NCI-H2107 treated with DMSO at 0.1 percent for 48 hours (cell line): Measurements from ENCODE around the gene DSE.
"Not testable (repeated sequence)": the region's sequence is repeated elsewhere in the genome, so short reads cannot be mapped to it uniquely, and the experiment has no call there.

Experiments used
- DNase-seq: peaks from one replicate; lab custom pipeline; 2025; ENCODE audit not compliant: unreplicated experiment; lab: John Stamatoyannopoulos, UW

Gene DSE

GRCh38 chr6:116370760-116371119 is at the start of gene DSE:
Gene DSE, plus strand, starts transcription at chr6:116370947. Its CDS starts 28,304 bp downstream, at chr6:116399251.
- no peak for DNase-seq

DNA sequence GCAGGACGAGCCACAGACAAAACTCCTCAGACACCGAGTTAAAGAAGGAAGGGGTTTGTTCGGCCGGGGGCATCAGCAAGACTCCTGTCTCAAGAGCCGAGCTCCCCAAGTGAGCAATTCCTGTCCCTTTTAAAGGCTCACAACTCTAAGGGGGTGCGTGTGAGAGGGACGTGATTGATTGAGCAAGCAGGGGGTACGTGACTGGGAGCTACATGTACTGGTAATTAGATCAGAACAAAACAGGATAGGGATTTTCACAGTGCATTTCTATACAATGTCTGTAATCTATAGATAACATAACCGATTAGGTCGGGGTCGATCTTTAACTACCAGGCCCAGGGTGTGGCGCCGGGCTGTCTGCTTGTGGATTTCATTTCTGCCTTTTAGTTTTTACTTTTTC is 48.8 kb upstream of the DSE start:
- not testable (repeated sequence) for DNase-seq

- no peak for DNase-seq
These were observed 46.9 kb upstream of the DSE start for GRCh38 chr6:116323863-116324262.

GRCh38 chr6:116325634-116326132 is 45.1 kb upstream of the DSE start:
- not testable (repeated sequence) for DNase-seq

DNA sequence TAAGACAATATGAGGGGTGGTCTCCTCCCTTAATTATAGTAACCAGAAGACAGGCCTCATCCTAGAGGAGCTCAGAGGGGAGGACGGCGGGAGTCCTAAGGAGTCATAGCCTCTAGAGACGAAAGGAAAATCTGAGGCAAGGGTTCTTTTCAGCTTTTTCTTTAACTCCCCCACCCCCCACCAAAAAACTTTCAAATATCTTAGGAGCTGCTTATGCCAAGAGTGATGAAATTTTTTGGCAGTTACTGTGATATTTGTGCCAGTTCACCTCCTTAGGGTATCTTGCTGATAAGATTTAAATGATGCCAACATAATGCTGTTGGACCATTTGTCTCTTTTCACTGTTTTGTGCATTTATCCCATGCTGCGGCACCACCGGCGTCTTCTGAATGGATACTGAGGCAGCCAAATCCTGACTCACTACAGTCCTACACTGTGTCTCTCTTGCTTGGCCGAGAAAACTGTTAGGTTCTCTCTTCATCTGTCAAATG is 44.5 kb upstream of the DSE start:
- DNase-seq, result no peak

DNA sequence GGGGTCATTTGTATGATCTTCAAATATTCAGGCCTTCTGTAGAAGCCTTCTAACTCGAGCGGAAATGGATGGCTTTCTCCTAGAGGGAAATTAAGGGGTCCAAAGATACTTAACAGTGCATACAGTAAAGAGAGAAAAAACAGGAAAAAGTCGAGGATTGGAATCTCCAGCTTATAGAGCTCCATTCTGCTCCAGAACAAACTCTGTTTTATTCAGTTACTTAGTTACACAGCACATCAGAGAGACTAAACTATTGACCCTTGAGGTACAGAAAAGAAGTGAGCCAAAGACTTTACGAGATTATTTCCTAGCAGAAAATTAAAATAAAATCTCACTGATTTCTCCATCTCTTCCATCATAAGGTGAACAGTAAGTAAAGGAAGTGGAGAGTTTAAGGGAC is 43.8 kb upstream of the DSE start:
- DNase-seq, result no peak

DNA sequence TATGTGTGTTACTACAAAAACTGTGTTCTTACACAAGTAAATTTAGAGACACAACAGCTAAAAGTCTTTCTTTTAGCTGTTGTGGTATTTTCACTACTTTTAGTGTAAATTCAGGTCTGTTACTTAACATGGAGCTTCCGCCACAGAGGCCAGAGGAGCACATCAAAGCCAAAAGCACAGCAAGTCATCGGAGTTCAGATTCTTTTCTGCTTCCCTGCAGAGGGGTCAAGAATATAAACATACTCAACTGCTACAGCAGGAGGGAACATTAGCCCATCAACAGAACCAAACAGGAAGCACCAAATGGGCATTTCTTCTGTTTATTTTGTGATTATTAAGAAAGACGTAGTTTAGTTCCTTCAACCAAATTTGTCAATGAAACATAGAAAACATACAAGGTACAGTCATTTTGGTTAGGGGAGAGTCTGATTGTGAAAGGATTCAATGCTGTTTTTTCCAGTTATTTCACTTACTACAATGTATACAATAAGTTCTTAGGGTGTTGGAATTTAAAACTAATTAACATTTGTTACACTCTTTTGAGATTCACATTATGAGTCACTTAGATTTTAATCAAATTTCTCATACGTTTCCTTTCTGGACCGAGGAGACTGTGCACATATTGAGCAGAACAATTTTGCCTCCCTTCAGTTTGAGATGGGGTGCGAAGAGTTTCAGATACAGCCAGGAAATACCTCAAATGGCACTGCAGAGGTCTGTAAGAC is 42.8 kb upstream of the DSE start:
- no peak for DNase-seq

DNA sequence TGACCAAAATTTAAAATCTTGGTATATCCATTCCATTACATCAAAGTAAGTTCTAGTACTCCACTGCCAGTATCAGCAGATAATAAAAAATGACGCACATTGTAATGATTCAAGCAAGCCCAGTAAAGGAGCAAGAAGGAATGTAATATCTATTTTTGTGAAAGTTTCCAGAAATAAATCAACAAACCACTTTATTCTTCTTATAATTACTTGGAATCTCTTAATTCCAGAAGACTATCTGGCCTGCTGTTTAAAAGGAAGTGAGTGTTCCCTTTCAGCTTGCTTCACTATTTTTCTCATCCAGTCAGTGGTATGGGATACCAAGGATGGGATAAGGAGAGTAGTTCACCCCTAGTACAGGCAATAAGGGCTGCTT is 42.2 kb upstream of the DSE start:
- DNase-seq, result no peak

GRCh38 chr6:116329156-116329555 is 41.6 kb upstream of the DSE start:
- DNase-seq, result no peak

DNA sequence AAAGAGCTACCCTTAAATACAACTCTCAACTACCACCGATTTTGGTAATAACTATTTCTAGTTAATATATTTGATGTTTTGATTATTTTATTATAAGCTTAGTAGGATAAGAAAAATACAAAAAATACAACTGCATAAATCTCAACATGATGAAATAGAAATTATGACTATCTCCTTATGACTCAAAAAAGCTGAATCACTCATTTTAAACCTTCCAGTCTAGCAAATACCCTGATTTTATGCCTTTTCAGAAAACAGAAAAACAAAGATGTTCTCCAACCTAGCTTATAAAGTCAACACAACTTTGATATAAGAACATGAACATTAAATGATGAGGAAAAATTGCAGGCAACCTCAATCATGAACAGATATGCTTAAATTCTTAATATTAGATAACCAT is 40.2 kb upstream of the DSE start:
- no peak for DNase-seq

DNA sequence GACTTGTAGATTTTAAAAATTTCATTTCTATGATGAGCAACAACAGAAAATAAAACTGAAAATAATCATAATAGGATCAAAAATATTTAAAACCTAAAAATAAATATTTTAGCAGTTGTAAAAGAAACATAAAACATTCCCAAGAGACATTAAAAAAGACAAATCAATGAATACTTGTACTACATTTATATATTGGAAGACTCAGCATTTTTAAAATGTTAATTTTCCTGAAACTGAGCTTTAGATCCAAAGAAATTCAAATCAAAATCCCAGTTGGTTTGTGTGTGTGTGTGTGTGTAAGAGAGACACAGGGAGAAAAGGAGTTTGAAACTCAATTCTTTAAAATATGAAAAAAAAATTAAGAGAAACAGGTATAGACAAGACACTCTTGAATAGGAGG is 38.7 kb upstream of the DSE start:
- DNase-seq, result no peak

GRCh38 chr6:116334638-116335409 is 35.9 kb upstream of the DSE start:
- DNase-seq, result not testable (repeated sequence)

GRCh38 chr6:116335612-116336215 is 35.0 kb upstream of the DSE start:
- no peak for DNase-seq

GRCh38 chr6:116338943-116339342 is 31.8 kb upstream of the DSE start:
- no peak for DNase-seq

GRCh38 chr6:116340625-116341024 is 30.1 kb upstream of the DSE start:
- DNase-seq, result not testable (repeated sequence)

- DNase-seq, result no peak
These were observed 21.5 kb upstream of the DSE start for GRCh38 chr6:116349216-116349615.

GRCh38 chr6:116351101-116351500 is 19.6 kb upstream of the DSE start:
- no peak for DNase-seq

GRCh38 chr6:116352515-116353471 is 18.0 kb upstream of the DSE start:
- no peak for DNase-seq

GRCh38 chr6:116354236-116354635 is 16.5 kb upstream of the DSE start:
- DNase-seq, result no peak

- no peak for DNase-seq
These were observed 15.0 kb upstream of the DSE start for GRCh38 chr6:116355796-116356195.

DNA sequence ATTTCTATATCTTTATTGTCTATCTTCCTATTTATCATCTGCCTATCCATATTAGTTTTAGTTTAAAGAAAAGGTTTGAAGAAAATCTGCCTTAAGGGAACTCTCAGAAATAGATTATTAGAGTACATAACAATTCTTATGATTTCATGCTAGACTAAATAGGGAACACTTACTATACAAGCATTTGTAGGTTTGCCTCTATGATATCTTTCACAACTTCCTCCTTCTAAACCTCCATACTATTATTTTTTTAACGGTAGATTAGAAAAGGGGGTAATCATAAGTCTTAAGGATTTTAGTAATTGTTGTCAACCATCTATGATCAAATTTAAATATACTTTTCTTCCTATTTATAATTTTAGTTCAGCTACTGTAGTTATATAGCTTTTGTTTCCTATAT is 11.6 kb upstream of the DSE start:
- no peak for DNase-seq
